ENCODE data around the gene CXorf38.

CXorf38 gene

GRCh38 chrX:40661489-40661888, 14.1 kb upstream of the CXorf38 start:
- Histone ChIP-seq H3K27me3 (ENCODE audit: control insufficient read depth in 1 of 2, insufficient read depth in 2 of 2, low read length in 2 of 2) (no peaks in the 10 kb centered on the region), H3K36me3 (ENCODE audit: insufficient read depth, low read length) (peaks cover 8% of the 10 kb centered on the region), H3K9me3 (ENCODE audit: low read length) (no peaks in the 10 kb centered on the region)

GRCh38 chrX:40660381-40660780, 13.0 kb upstream of the CXorf38 start:
- H3K4me3 ChIP-seq (ENCODE audit: low read depth in 1 of 2, low read length in 2 of 2), result no peak overlapping the region
- no peaks in the 10 kb centered on the region for H3K27me3 ChIP-seq (ENCODE audit: control insufficient read depth in 1 of 2, insufficient read depth in 2 of 2, low read length in 2 of 2)
- no peak overlapping the region for H3K9ac ChIP-seq (ENCODE audit: low read length)
- H3K27ac ChIP-seq (ENCODE audit: low read depth, low read length), result no peak overlapping the region
- no peaks in the 10 kb centered on the region for H3K9me3 ChIP-seq (ENCODE audit: low read length)
- H3K4me1 ChIP-seq (ENCODE audit: insufficient read depth, low read length), result no peaks in the 10 kb centered on the region
- peaks cover 8% of the 10 kb centered on the region for H3K36me3 ChIP-seq (ENCODE audit: insufficient read depth, low read length)

More at GRCh38 chrX:40661489-40661888, 14.1 kb upstream of the CXorf38 start:
- H3K9ac ChIP-seq (ENCODE audit: low read length), result no peak overlapping the region
- H3K4me1 ChIP-seq (ENCODE audit: insufficient read depth, low read length), result no peaks in the 10 kb centered on the region
- H3K4me3 ChIP-seq (ENCODE audit: low read depth in 1 of 2, low read length in 2 of 2), result no peak overlapping the region
- H3K27ac ChIP-seq (ENCODE audit: low read depth, low read length), result no peak overlapping the region

- Histone ChIP-seq H3K9ac (ENCODE audit: low read length) (no peak overlapping the region), H3K27me3 (ENCODE audit: control insufficient read depth in 1 of 2, insufficient read depth in 2 of 2, low read length in 2 of 2) (no peaks in the 10 kb centered on the region), H3K36me3 (ENCODE audit: insufficient read depth, low read length) (peaks cover 4% of the 10 kb centered on the region), H3K4me1 (ENCODE audit: insufficient read depth, low read length) (no peaks in the 10 kb centered on the region), H3K9me3 (ENCODE audit: low read length) (no peaks in the 10 kb centered on the region), H3K4me3 (ENCODE audit: low read depth in 1 of 2, low read length in 2 of 2) (no peak overlapping the region), H3K27ac (ENCODE audit: low read depth, low read length) (no peak overlapping the region)
Observed at GRCh38 chrX:40653535-40653934, 6.2 kb upstream of the CXorf38 start.

GRCh38 chrX:40652664-40653063, 5.3 kb upstream of the CXorf38 start:
- no peak overlapping the region for H3K9ac ChIP-seq (ENCODE audit: low read length)
- H3K9me3 ChIP-seq (ENCODE audit: low read length), result no peaks in the 10 kb centered on the region
- H3K4me3 ChIP-seq (ENCODE audit: low read depth in 1 of 2, low read length in 2 of 2), result no peak overlapping the region
- no peak overlapping the region for H3K27ac ChIP-seq (ENCODE audit: low read depth, low read length)
- H3K27me3 ChIP-seq (ENCODE audit: control insufficient read depth in 1 of 2, insufficient read depth in 2 of 2, low read length in 2 of 2), result no peaks in the 10 kb centered on the region
- peaks cover 4% of the 10 kb centered on the region for H3K36me3 ChIP-seq (ENCODE audit: insufficient read depth, low read length)
- peaks cover 6% of the 10 kb centered on the region for H3K4me1 ChIP-seq (ENCODE audit: insufficient read depth, low read length)

GRCh38 chrX:40651620-40652223, 4.4 kb upstream of the CXorf38 start:
- Histone ChIP-seq H3K27me3 (ENCODE audit: control insufficient read depth in 1 of 2, insufficient read depth in 2 of 2, low read length in 2 of 2) (peaks cover 0 to 4% of the 10 kb centered on the region in 2 donors), H3K4me3 (ENCODE audit: low read depth in 1 of 2, low read length in 2 of 2) (no peak overlapping the region), H3K9ac (ENCODE audit: low read length) (no peak overlapping the region), H3K4me1 (ENCODE audit: insufficient read depth, low read length) (peaks cover 8% of the 10 kb centered on the region), H3K27ac (ENCODE audit: low read depth, low read length) (no peak overlapping the region), H3K9me3 (ENCODE audit: low read length) (no peaks in the 10 kb centered on the region), H3K36me3 (ENCODE audit: insufficient read depth, low read length) (no peaks in the 10 kb centered on the region)

- Histone ChIP-seq H3K27me3 (ENCODE audit: control insufficient read depth in 1 of 2, insufficient read depth in 2 of 2, low read length in 2 of 2) (peaks cover 0 to 5% of the 10 kb centered on the region in 2 donors), H3K27ac (ENCODE audit: low read depth, low read length) (peak overlapping the region; percentile 87), H3K4me1 (ENCODE audit: insufficient read depth, low read length) (peaks cover 37% of the 10 kb centered on the region), H3K36me3 (ENCODE audit: insufficient read depth, low read length) (no peaks in the 10 kb centered on the region), H3K9me3 (ENCODE audit: low read length) (no peaks in the 10 kb centered on the region), H3K4me3 (ENCODE audit: low read depth in 1 of 2, low read length in 2 of 2) (peak overlapping the region; percentile 60 to 63), H3K9ac (ENCODE audit: low read length) (peak overlapping the region; percentile 65)
Observed at GRCh38 chrX:40646489-40647306, 663 bp downstream of the CXorf38 start.

GRCh38 chrX:40644821-40645358, 2.5 kb downstream of the CXorf38 start:
- Histone ChIP-seq H3K4me1 (ENCODE audit: insufficient read depth, low read length) (peaks cover 37% of the 10 kb centered on the region), H3K4me3 (ENCODE audit: low read depth in 1 of 2, low read length in 2 of 2) (peak overlapping the region in 1 of 2 donors; percentile 44), H3K27ac (ENCODE audit: low read depth, low read length) (peak overlapping the region; percentile 48), H3K27me3 (ENCODE audit: control insufficient read depth in 1 of 2, insufficient read depth in 2 of 2, low read length in 2 of 2) (peaks cover 0 to 5% of the 10 kb centered on the region in 2 donors), H3K9me3 (ENCODE audit: low read length) (no peaks in the 10 kb centered on the region), H3K36me3 (ENCODE audit: insufficient read depth, low read length) (no peaks in the 10 kb centered on the region), H3K9ac (ENCODE audit: low read length) (no peak overlapping the region)

- Histone ChIP-seq H3K27ac (ENCODE audit: low read depth, low read length) (no peak overlapping the region), H3K27me3 (ENCODE audit: control insufficient read depth in 1 of 2, insufficient read depth in 2 of 2, low read length in 2 of 2) (peaks cover 0 to 5% of the 10 kb centered on the region in 2 donors), H3K4me1 (ENCODE audit: insufficient read depth, low read length) (peaks cover 37% of the 10 kb centered on the region), H3K4me3 (ENCODE audit: low read depth in 1 of 2, low read length in 2 of 2) (peak overlapping the region in 1 of 2 donors; percentile 44), H3K36me3 (ENCODE audit: insufficient read depth, low read length) (no peaks in the 10 kb centered on the region), H3K9ac (ENCODE audit: low read length) (no peak overlapping the region), H3K9me3 (ENCODE audit: low read length) (no peaks in the 10 kb centered on the region)
Observed at GRCh38 chrX:40644176-40644575, 3.2 kb downstream of the CXorf38 start.

- peaks cover 32% of the 10 kb centered on the region for H3K36me3 ChIP-seq (ENCODE audit: insufficient read depth, low read length)
- H3K4me1 ChIP-seq (ENCODE audit: insufficient read depth, low read length), result peaks cover 6% of the 10 kb centered on the region
- H3K27me3 ChIP-seq (ENCODE audit: control insufficient read depth in 1 of 2, insufficient read depth in 2 of 2, low read length in 2 of 2), result no peaks in the 10 kb centered on the region
- H3K4me3 ChIP-seq (ENCODE audit: low read depth in 1 of 2, low read length in 2 of 2), result no peak overlapping the region
- no peak overlapping the region for H3K9ac ChIP-seq (ENCODE audit: low read length)
- no peak overlapping the region for H3K27ac ChIP-seq (ENCODE audit: low read depth, low read length)
- no peaks in the 10 kb centered on the region for H3K9me3 ChIP-seq (ENCODE audit: low read length)
Observed at GRCh38 chrX:40637687-40638086, 9.7 kb downstream of the CXorf38 start.

GRCh38 chrX:40632199-40632598, 15.2 kb downstream of the CXorf38 start:
- no peaks in the 10 kb centered on the region for H3K9me3 ChIP-seq (ENCODE audit: low read length)
- no peaks in the 10 kb centered on the region for H3K27me3 ChIP-seq (ENCODE audit: control insufficient read depth in 1 of 2, insufficient read depth in 2 of 2, low read length in 2 of 2)
- no peak overlapping the region for H3K9ac ChIP-seq (ENCODE audit: low read length)
- no peaks in the 10 kb centered on the region for H3K4me1 ChIP-seq (ENCODE audit: insufficient read depth, low read length)
- peaks cover 39% of the 10 kb centered on the region for H3K36me3 ChIP-seq (ENCODE audit: insufficient read depth, low read length)
- no peak overlapping the region for H3K27ac ChIP-seq (ENCODE audit: low read depth, low read length)
- H3K4me3 ChIP-seq (ENCODE audit: low read depth in 1 of 2, low read length in 2 of 2), result no peak overlapping the region

- no peak overlapping the region for H3K9ac ChIP-seq (ENCODE audit: low read length)
- H3K4me1 ChIP-seq (ENCODE audit: insufficient read depth, low read length), result no peaks in the 10 kb centered on the region
- H3K9me3 ChIP-seq (ENCODE audit: low read length), result no peaks in the 10 kb centered on the region
- peaks cover 0 to 2% of the 10 kb centered on the region in 2 donors for H3K27me3 ChIP-seq (ENCODE audit: control insufficient read depth in 1 of 2, insufficient read depth in 2 of 2, low read length in 2 of 2)
- H3K36me3 ChIP-seq (ENCODE audit: insufficient read depth, low read length), result peaks cover 15% of the 10 kb centered on the region
- H3K4me3 ChIP-seq (ENCODE audit: low read depth in 1 of 2, low read length in 2 of 2), result no peak overlapping the region
- H3K27ac ChIP-seq (ENCODE audit: low read depth, low read length), result no peak overlapping the region
Observed at GRCh38 chrX:40628506-40628905, 18.9 kb downstream of the CXorf38 start.
